Measurements from ENCODE around the gene HDLBP.
A peak's percentile ranks its signal among the peaks of the same experiment; 100 is the strongest.

The HDLBP gene

GRCh38 chr2:241227594-241227993 is 87.9 kb downstream of the HDLBP start:
- no peak for DNase-seq

GRCh38 chr2:241226723-241227572 is 88.5 kb downstream of the HDLBP start:
- DNase-seq, result no peak

GRCh38 chr2:241225983-241226382 is 89.5 kb downstream of the HDLBP start:
- no peak for DNase-seq

GRCh38 chr2:241225545-241225944 is 89.9 kb downstream of the HDLBP start:
- DNase-seq, result no peak

- DNase-seq, result no peak
Measured at GRCh38 chr2:241224851-241225438, 90.5 kb downstream of the HDLBP start.

- DNase-seq, result no peak
Measured at GRCh38 chr2:241224018-241224850, 91.2 kb downstream of the HDLBP start.

GRCh38 chr2:241223211-241224017 is 92.1 kb downstream of the HDLBP start:
- no peak for DNase-seq

GRCh38 chr2:241219856-241220356 is 95.6 kb downstream of the HDLBP start:
- DNase-seq, result no peak

GRCh38 chr2:241219030-241219382 is 96.5 kb downstream of the HDLBP start:
- DNase-seq, result no peak

GRCh38 chr2:241218131-241219029 is 97.1 kb downstream of the HDLBP start:
- peak; percentile 21 for DNase-seq

- peak; percentile 19 for DNase-seq
Measured at GRCh38 chr2:241217320-241218031, 98.0 kb downstream of the HDLBP start.

GRCh38 chr2:241216211-241216761 is 99.2 kb downstream of the HDLBP start:
- no peak for DNase-seq

GRCh38 chr2:241215421-241215820 is 100.1 kb downstream of the HDLBP start:
- DNase-seq, result no peak

- DNase-seq, result no peak
Measured at GRCh38 chr2:241214766-241215165, 100.7 kb downstream of the HDLBP start.

- no peak for DNase-seq
Measured at GRCh38 chr2:241214209-241214608, 101.3 kb downstream of the HDLBP start.

- no peak for DNase-seq
Measured at GRCh38 chr2:241213567-241213966, 101.9 kb downstream of the HDLBP start.

- no peak for DNase-seq
Measured at GRCh38 chr2:241213041-241213440, 102.4 kb downstream of the HDLBP start.

GRCh38 chr2:241211276-241211675 is 104.2 kb downstream of the HDLBP start:
- DNase-seq, result no peak

- DNase-seq, result no peak
Measured at GRCh38 chr2:241209271-241209670, 106.2 kb downstream of the HDLBP start.

- DNase-seq, result no peak
Measured at GRCh38 chr2:241208058-241208457, 107.4 kb downstream of the HDLBP start.
